ENCODE measurements around the gene KNDC1. TPM values are rescaled to one million over a fixed set of nuclear protein-coding genes. Genes with fewer than 3 reads are reported as not detected.
A peak's percentile ranks its signal among the peaks of the same experiment; 100 is the strongest.

KNDC1 gene
- total RNA-seq, 2 donors from 2014 or later, result 0.28 to 1.2 TPM

DNA sequence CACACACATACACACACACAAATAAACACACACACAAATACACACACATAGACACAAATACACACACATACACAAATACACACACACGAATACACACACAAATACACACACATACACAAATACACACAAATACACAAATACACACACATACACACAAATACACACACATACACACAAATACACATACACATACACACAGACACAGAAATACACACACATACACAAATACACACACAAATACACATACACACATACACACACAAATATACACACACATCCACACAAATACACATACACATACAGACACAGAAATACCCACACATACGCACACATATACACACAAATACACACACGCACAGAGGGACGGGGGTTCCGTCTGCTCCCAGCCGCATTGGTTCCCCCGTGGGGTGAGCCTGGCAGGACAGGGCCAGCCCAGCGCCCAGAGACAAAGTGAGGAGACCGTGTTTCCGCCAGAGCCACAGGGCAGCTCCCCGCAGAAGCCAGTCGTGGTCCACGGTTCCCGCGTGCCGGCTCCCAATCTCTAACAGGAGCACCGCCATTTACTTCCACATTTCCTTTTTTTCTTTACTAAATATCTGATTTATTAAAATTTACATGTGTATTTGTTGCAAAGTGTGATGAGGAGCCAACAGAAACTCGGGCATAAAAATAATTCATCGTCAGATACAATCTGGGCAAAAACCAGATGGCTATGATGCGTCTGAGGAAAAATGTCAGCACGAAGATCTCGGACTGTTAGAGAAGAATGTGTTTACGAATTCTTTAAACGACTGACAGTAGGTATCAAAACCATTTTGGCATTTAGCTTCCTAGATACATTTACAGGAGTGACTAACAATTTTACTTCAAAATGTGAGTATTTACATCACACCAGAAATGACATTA is 3.1 kb upstream of the KNDC1 start:
- no peak overlapping the region for H3K4me3 Mint-ChIP-seq
- peaks cover 8% of the 10 kb centered on the region for H3K27me3 Mint-ChIP-seq (ENCODE audit: low read depth)
- no peak overlapping the region for H3K27ac Mint-ChIP-seq
- DNase-seq, result no peak
- H3K36me3 Mint-ChIP-seq (ENCODE audit: insufficient read depth in 2 of 2), result no peaks in the 10 kb centered on the region
- peaks cover 0 to 2% of the 10 kb centered on the region in 2 donors for H3K9me3 Mint-ChIP-seq
- no peak for ATAC-seq (replicated peaks in 1 of 2)
- no peaks in the 10 kb centered on the region for H3K4me1 Mint-ChIP-seq (ENCODE audit: low read depth)

GRCh38 chr10:133157662-133158436 is 2.2 kb upstream of the KNDC1 start:
- Mint-ChIP-seq H3K27ac (no peak overlapping the region), H3K9me3 (peaks cover 0 to 2% of the 10 kb centered on the region in 2 donors), H3K4me1 (ENCODE audit: low read depth) (no peaks in the 10 kb centered on the region), H3K27me3 (ENCODE audit: low read depth) (peaks cover 5% of the 10 kb centered on the region), H3K4me3 (no peak overlapping the region), H3K36me3 (ENCODE audit: insufficient read depth in 2 of 2) (no peaks in the 10 kb centered on the region)
- no peak for DNase-seq
- no peak for ATAC-seq (replicated peaks in 1 of 2)

- no peak overlapping the region for H3K27ac Mint-ChIP-seq
- DNase-seq (no peak), ATAC-seq (replicated peaks in 1 of 2) (no peak)
- no peaks in the 10 kb centered on the region for H3K4me1 Mint-ChIP-seq (ENCODE audit: low read depth)
- no peaks in the 10 kb centered on the region for H3K36me3 Mint-ChIP-seq (ENCODE audit: insufficient read depth in 2 of 2)
- peaks cover 0 to 2% of the 10 kb centered on the region in 2 donors for H3K9me3 Mint-ChIP-seq
- H3K27me3 Mint-ChIP-seq (ENCODE audit: low read depth), result peaks cover 10% of the 10 kb centered on the region
- no peak overlapping the region for H3K4me3 Mint-ChIP-seq
Measured at GRCh38 chr10:133158437-133158755, 1.6 kb upstream of the KNDC1 start.

- H3K9me3 Mint-ChIP-seq, result peaks cover 0 to 2% of the 10 kb centered on the region in 2 donors
- ATAC-seq (replicated peaks in 1 of 2) (no peak), DNase-seq (no peak)
- no peaks in the 10 kb centered on the region for H3K36me3 Mint-ChIP-seq (ENCODE audit: insufficient read depth in 2 of 2)
- peaks cover 10% of the 10 kb centered on the region for H3K27me3 Mint-ChIP-seq (ENCODE audit: low read depth)
- no peaks in the 10 kb centered on the region for H3K4me1 Mint-ChIP-seq (ENCODE audit: low read depth)
- peak overlapping the region in 1 of 2 donors; percentile 47 for H3K4me3 Mint-ChIP-seq
- H3K27ac Mint-ChIP-seq, result no peak overlapping the region
Measured at GRCh38 chr10:133158756-133159610, 1.0 kb upstream of the KNDC1 start.

GRCh38 chr10:133159611-133159949 is 439 bp upstream of the KNDC1 start:
- DNase-seq (no peak), ATAC-seq (replicated peaks in 1 of 2) (no peak)
- H3K9me3 Mint-ChIP-seq, result peaks cover 0 to 2% of the 10 kb centered on the region in 2 donors
- peaks cover 10% of the 10 kb centered on the region for H3K27me3 Mint-ChIP-seq (ENCODE audit: low read depth)
- H3K36me3 Mint-ChIP-seq (ENCODE audit: insufficient read depth in 2 of 2), result no peaks in the 10 kb centered on the region
- H3K4me1 Mint-ChIP-seq (ENCODE audit: low read depth), result no peaks in the 10 kb centered on the region
- no peak overlapping the region for H3K4me3 Mint-ChIP-seq
- no peak overlapping the region for H3K27ac Mint-ChIP-seq

- Mint-ChIP-seq H3K9me3 (no peaks in the 10 kb centered on the region), H3K4me1 (ENCODE audit: low read depth) (no peaks in the 10 kb centered on the region), H3K27ac (no peak overlapping the region), H3K36me3 (ENCODE audit: insufficient read depth in 2 of 2) (no peaks in the 10 kb centered on the region), H3K4me3 (peak overlapping the region; percentile 19 to 57), H3K27me3 (ENCODE audit: low read depth) (peaks cover 10% of the 10 kb centered on the region)
- ATAC-seq (replicated peaks in 1 of 2) (no peak), DNase-seq (no peak)
Measured at GRCh38 chr10:133160826-133161471, 930 bp downstream of the KNDC1 start.

DNA sequence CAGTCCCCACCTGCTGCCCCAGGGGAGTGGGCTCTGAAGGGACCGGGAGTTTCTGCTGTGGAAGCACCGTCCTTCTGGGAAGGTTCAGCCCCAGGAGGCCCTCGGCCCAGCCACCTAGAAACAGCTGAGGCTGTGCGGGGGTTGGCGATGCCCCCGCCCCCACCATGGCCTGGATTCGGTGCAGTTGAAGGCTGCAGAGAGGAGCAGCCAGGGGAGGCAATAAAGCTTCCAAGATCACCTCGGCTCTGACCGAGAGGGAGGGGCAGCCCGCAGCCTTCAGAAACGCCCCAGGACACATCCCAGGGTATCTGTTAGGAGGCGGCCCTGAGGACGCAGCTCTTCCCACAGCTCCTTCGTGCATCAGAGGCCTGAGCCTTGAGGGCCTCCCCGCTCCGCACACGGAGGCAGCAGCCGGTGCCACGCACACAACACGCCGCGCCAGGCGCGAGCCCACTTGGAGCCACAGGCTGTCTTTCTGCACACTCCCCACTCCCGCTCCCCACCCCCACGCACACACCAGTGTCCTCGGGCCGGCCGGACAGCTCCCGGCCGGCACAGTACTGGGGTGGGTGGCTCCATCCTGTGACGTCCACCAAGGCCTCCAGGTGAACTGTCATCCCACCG is 1.6 kb downstream of the KNDC1 start:
- H3K27me3 Mint-ChIP-seq (ENCODE audit: low read depth), result peaks cover 10% of the 10 kb centered on the region
- DNase-seq (no peak), ATAC-seq (replicated peaks in 1 of 2) (no peak)
- no peak overlapping the region for H3K4me3 Mint-ChIP-seq
- no peaks in the 10 kb centered on the region for H3K4me1 Mint-ChIP-seq (ENCODE audit: low read depth)
- no peaks in the 10 kb centered on the region for H3K36me3 Mint-ChIP-seq (ENCODE audit: insufficient read depth in 2 of 2)
- no peaks in the 10 kb centered on the region for H3K9me3 Mint-ChIP-seq
- H3K27ac Mint-ChIP-seq, result no peak overlapping the region

DNA sequence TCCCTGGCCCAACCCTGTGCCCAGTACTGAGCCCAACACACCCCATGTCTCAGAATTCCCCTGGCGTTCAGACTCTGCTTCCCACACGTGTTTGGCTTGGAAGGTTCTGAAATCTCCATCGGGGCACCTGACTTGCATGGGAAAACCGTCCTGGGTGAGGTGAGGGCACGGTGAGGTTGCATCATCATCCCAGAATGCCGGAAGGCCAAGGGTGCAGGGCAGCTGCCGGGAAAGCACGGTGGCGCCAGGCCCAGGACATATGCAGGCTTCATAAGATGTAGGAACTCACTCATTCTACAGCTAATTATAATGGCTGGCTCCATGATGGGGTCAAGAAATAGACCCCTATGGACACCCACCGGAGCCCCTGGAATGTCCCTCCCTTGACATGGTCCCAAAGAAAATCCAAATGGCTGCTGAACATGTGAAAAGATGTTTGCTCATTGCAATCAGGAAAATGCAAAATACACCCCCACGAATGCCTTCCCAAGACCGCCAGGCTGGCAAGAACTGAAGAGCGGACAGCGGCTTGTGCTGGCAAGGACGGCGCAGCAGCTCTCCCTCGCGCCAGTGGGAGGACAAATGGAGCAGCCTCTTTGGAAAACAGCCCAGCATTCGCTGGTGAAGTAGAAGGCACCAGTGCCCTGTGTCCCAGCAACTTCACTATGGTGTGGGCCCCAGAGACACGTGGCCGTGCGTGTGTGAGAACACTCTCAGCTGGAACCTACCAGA is 2.3 kb downstream of the KNDC1 start:
- no peaks in the 10 kb centered on the region for H3K9me3 Mint-ChIP-seq

DNA sequence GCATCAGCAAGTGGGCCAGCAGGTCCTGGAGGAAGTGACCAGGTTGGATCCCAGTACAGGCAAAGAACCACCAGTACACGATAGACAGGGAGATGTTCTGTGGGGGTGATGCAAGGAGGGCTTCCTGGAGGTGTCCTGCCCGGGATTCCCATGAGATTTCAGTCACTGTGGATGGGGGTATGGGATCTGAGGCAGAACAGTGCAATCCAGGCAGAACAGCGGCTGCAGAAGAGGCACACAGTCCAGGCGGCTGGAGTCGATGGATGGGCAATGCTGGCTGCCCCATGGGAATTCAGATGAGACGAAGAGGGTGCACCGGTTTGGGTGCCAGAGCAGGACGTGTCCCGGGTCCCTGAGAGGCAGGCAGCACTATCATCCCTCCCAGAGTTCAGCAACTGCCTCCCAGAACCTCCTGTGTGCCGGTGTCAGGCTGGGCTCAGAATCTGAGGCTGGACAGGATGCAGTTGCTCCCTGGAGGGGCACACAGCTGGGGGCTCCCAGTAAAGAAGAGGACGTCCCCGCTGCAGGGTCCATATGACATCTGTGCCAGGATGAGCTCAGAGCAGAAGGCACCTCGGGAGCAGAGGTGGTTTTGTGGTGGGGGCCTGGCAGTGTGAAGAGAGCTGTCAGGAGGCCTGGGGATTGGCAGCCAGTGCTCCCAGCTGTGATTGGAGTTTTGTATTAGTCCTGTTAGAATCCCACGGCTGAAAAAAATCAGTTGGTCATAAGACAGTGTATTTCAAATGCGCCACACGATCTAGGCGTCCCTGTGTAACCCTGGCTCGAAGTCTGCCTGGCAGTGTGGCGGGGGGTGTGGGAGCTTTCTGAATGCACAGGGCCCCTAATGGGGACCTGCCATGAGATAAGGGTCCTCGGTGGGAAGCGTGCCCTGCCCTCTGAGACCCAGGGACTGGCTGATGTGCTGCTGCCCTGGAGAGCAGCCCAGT is 3.2 kb downstream of the KNDC1 start:
- no peaks in the 10 kb centered on the region for H3K9me3 Mint-ChIP-seq
- no peaks in the 10 kb centered on the region for H3K36me3 Mint-ChIP-seq (ENCODE audit: insufficient read depth in 2 of 2)
- H3K27me3 Mint-ChIP-seq (ENCODE audit: low read depth), result peaks cover 10% of the 10 kb centered on the region
- H3K4me1 Mint-ChIP-seq (ENCODE audit: low read depth), result no peaks in the 10 kb centered on the region
- no peak overlapping the region for H3K4me3 Mint-ChIP-seq
- no peak for ATAC-seq (replicated peaks in 1 of 2)
- no peak overlapping the region for H3K27ac Mint-ChIP-seq
- DNase-seq, result no peak

More for the DNA sequence above, 2.3 kb downstream of the KNDC1 start:
- no peak for DNase-seq
- Mint-ChIP-seq H3K4me3 (no peak overlapping the region), H3K36me3 (ENCODE audit: insufficient read depth in 2 of 2) (no peaks in the 10 kb centered on the region), H3K27me3 (ENCODE audit: low read depth) (peaks cover 10% of the 10 kb centered on the region), H3K27ac (no peak overlapping the region), H3K4me1 (ENCODE audit: low read depth) (no peaks in the 10 kb centered on the region)
- no peak for ATAC-seq (replicated peaks in 1 of 2)

DNA sequence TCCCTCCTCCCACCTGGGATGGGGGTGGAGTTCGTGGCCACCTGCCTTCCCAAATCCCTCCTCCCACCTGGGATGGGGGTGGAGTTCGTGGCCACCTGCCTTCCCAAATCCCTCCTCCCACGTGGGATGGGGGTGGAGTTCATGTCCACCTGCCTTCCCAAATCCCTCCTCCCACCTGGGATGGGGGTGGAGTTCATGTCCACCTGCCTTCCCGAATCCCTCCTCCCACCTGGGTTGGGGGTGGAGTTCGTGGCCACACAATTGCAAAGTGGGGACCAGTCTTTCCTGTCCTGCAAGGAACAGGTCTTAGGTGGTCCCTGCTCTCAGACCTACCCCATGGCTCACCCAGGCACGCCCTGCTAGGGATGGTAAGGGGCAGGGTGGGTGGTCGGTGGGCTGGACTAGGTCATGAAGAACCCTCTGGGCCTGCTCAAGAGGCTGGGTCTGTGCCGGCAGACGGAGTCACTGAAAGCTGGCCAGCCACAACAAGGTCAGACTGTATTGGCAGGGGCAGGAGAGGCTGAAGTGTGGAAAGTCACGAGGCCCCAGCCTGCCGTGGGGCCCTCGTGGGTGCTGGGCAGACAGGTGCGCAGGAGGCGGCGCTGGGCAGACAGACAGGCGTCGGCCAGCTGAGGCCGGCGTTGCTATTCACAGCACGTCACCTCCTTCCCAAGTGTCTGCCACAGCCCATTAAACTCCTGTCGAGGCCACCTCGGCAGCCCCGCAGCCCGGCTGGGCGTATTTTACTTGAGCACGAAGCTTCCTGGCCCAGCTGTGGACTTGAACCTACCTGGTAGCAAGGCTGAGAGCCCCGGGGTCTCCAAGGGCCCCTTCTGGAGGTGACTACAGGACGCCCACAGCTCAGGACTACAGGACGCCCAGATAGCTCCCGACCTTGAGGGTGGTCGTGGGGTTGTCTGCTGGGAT is 4.1 kb downstream of the KNDC1 start:
- Mint-ChIP-seq H3K27me3 (ENCODE audit: low read depth) (peaks cover 10% of the 10 kb centered on the region), H3K4me1 (ENCODE audit: low read depth) (no peaks in the 10 kb centered on the region), H3K27ac (no peak overlapping the region), H3K9me3 (no peaks in the 10 kb centered on the region), H3K36me3 (ENCODE audit: insufficient read depth in 2 of 2) (no peaks in the 10 kb centered on the region), H3K4me3 (no peak overlapping the region)
- DNase-seq, result no peak
- no peak for ATAC-seq (replicated peaks in 1 of 2)

All from activated T-cell treated with anti-CD3 and anti-CD28 coated beads, Interleukin-2, amount 50 U/mL, for 72 hours (primary cell).